WTC11 (cell line): ENCODE measurements around the gene CAVIN1. TPM values are rescaled to one million over a fixed set of nuclear protein-coding genes. Genes with fewer than 3 reads are reported as not detected.

Experiments used
- ATAC-seq: fragments of 200-7000 bp; cut with Tn5 transposase; 2 replicates; pipeline ENCODE4 v1.10.0; 2021; ENCODE audit warnings: mild to moderate bottlenecking, moderate library complexity
- CTCF ChIA-PET: fragments of 300-600 bp; sonication (Branson Sonifier 250); formaldehyde crosslinking; loops from one replicate; lab custom pipeline; 2021; ENCODE audit warnings: antibody characterized with exemption; lab: Charles Lee
- POLR2A ChIA-PET: fragments of 350-600 bp; sonication (Branson Sonifier 250); formaldehyde crosslinking; loops from one replicate; lab custom pipeline; 2021; ENCODE audit warnings: antibody characterized with exemption; lab: Charles Lee
- DNase-seq: peaks from one replicate; pipeline ENCODE4 v3.0.0; 2021; ENCODE audit warnings: low spot score
- H3K27ac Mint-ChIP-seq: 2 replicates; pipeline ENCODE4 v1.8.0; 2021; ENCODE audit warnings: mixed read lengths
- H3K27me3 Mint-ChIP-seq: 2 replicates; pipeline ENCODE4 v1.8.0; 2021; ENCODE audit warnings: low read depth, mild to moderate bottlenecking, moderate library complexity, mixed read lengths
- H3K36me3 Mint-ChIP-seq: 2 replicates; pipeline ENCODE4 v1.8.0; 2021; ENCODE audit warnings: mixed read lengths
- H3K4me1 Mint-ChIP-seq: 2 replicates; pipeline ENCODE4 v1.8.0; 2022; ENCODE audit warnings: mixed read lengths
- H3K4me3 Mint-ChIP-seq: 2 replicates; pipeline ENCODE4 v1.8.0; 2021; ENCODE audit warnings: mild to moderate bottlenecking, moderate library complexity, mixed read lengths
- H3K9me3 Mint-ChIP-seq: 2 replicates; pipeline ENCODE4 v1.8.0; 2021; ENCODE audit warnings: mixed read lengths
- CREB1 ChIP-seq: sonication (generic); formaldehyde crosslinking; IDR thresholded peaks from 2 replicates; pipeline ENCODE4 v1.8.0; 2023; ENCODE audit warnings: mild to moderate bottlenecking, missing genetic modification reagents
- ETV6 ChIP-seq: sonication (generic); formaldehyde crosslinking; IDR thresholded peaks from 2 replicates; pipeline ENCODE4 v1.8.1; 2022; ENCODE audit warnings: mild to moderate bottlenecking, missing genetic modification reagents
- FOXJ3 ChIP-seq: sonication (generic); formaldehyde crosslinking; IDR thresholded peaks from 2 replicates; pipeline ENCODE4 v1.9.0; 2021; ENCODE audit warnings: missing genetic modification reagents, mild to moderate bottlenecking, borderline replicate concordance
- FOXP1 ChIP-seq: sonication (generic); formaldehyde crosslinking; IDR thresholded peaks from 2 replicates; pipeline ENCODE4 v1.8.0; 2022; ENCODE audit warnings: missing genetic modification reagents, mild to moderate bottlenecking, moderate library complexity, borderline replicate concordance
- HMGA2 ChIP-seq: fragments of 250-450 bp; sonication (Bioruptor Pico); IDR thresholded peaks from 2 replicates; pipeline ENCODE4 v1.4.0; 2021; ENCODE audit warnings: mild to moderate bottlenecking, moderate library complexity
- NFE2L1 ChIP-seq: sonication (generic); formaldehyde crosslinking; IDR thresholded peaks from 2 replicates; pipeline ENCODE4 v1.8.1; 2023; ENCODE audit warnings: missing genetic modification reagents
- NR1H2 ChIP-seq: sonication (generic); formaldehyde crosslinking; IDR thresholded peaks from 2 replicates; pipeline ENCODE4 v1.9.0; 2021; ENCODE audit warnings: mild to moderate bottlenecking, moderate library complexity, missing genetic modification reagents
- RELA ChIP-seq: sonication (generic); formaldehyde crosslinking; IDR thresholded peaks from 2 replicates; pipeline ENCODE4 v1.8.1; 2022; ENCODE audit warnings: missing genetic modification reagents, mild to moderate bottlenecking, borderline replicate concordance
- total RNA-seq: library from RNA; stranded (reverse); gene quantifications from 3 replicates; pipeline ENCODE4 v1.2.3, GENCODE V29; 2021
- TF ChIP-seq, protein P1 (sequence below): fragments of 250-450 bp; sonication (Bioruptor Pico); conservative IDR thresholded peaks from 2 replicates; pipeline ENCODE4 v1.9.0; 2021; ENCODE audit warnings: mild to moderate bottlenecking
- TF ChIP-seq, protein P2 (sequence below): sonication (generic); formaldehyde crosslinking; IDR thresholded peaks from 2 replicates; pipeline ENCODE4 v1.8.0; 2022; ENCODE audit warnings: missing genetic modification reagents
- TF ChIP-seq, protein P3 (sequence below): fragments of 250-450 bp; sonication (Bioruptor Pico); IDR thresholded peaks from 2 replicates; pipeline ENCODE4 v1.8.0; 2021; ENCODE audit warnings: mild to moderate bottlenecking
- TF ChIP-seq, protein P4 (sequence below): fragments of 250-450 bp; sonication (Bioruptor Pico); IDR thresholded peaks from 2 replicates; pipeline ENCODE4 v1.9.0; 2021; ENCODE audit warnings: mild to moderate bottlenecking
- TF ChIP-seq, protein P5 (sequence below): sonication (generic); formaldehyde crosslinking; IDR thresholded peaks from 2 replicates; pipeline ENCODE4 v1.8.1; 2023; ENCODE audit warnings: mild to moderate bottlenecking, missing genetic modification reagents, moderate library complexity

The CAVIN1 gene
- total RNA-seq, 1 experiment from 2014 or later = 24.6 TPM

DNA sequence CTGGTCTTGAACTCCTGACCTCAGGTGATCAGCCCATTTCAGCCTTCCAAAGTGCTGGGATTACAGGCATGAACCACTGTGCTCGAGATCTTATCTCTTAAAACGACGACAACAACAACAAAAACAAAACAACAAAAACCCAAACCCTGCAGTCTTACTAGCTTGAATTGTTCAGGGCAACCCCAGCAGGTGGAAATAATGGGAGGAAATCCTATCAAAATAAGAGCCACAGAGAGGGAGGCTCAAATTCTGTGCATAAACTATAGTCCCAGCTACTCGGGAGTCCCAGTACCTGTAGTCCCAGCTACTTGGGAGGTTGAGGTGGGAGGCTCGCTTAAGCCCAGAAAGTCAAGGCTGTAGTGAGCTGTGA, 19.1 kb upstream of the CAVIN1 start:
- ChIA-PET CTCF (interaction anchor here (0.7 to 2.2 kb wide), 9 partner anchors 9 to 496 kb away, joined by 3 to 17 read pairs (median 6); no protein-coding TSS in a partner anchor), POLR2A (no interaction called here)
- no peaks in the 10 kb centered on the region for H3K27me3 Mint-ChIP-seq
- no peaks in the 10 kb centered on the region for H3K9me3 Mint-ChIP-seq
- no peak for DNase-seq
- H3K4me1 Mint-ChIP-seq = peaks cover 8% of the 10 kb centered on the region
- TF ChIP-seq HMGA2 = no peak
- no peak for TF ChIP-seq CREB1 (CRISPR knock-in tag)
- TF ChIP-seq ETV6 (CRISPR knock-in tag) = no peak
- TF ChIP-seq, protein P1, sequence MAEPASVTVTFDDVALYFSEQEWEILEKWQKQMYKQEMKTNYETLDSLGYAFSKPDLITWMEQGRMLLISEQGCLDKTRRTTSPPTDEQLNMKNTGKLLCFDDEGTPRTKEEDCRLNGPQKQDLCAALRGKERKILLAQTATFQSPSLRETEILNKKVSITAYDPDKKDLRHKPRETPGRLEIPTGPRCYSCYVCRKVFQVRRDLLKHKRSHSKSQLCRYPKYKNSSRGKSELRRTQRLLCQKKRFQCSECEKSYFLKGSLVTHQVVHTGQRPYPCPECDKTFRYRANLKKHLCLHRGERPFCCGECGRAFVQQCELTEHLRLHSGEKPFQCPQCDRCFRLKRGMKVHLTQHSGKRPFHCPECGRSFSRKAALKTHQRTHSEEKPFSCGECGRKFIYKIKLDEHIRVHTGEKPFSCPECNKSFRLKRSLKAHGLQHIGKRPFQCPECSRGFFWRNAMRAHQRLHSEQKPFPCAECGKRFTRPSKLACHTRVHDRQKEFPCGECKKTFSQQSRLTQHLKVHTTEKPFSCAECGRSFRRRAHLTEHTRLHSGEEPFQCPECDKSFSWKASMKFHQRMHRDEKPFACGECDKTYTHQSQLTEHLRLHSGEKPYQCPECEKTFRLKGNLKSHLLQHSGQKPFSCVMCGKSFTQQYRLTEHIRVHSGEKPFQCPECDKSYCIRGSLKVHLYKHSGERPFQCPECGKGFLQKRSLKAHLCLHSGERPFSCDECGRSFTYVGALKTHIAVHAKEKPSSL (CRISPR knock-in tag) = no peak
- TF ChIP-seq NFE2L1 (CRISPR knock-in tag) = no peak
- no peak overlapping the region for H3K4me3 Mint-ChIP-seq
- ATAC-seq = peak; percentile 41
- no peaks in the 10 kb centered on the region for H3K36me3 Mint-ChIP-seq
- peak overlapping the region; percentile 36; the same call in 1 of the 2 replicates for H3K27ac Mint-ChIP-seq

DNA sequence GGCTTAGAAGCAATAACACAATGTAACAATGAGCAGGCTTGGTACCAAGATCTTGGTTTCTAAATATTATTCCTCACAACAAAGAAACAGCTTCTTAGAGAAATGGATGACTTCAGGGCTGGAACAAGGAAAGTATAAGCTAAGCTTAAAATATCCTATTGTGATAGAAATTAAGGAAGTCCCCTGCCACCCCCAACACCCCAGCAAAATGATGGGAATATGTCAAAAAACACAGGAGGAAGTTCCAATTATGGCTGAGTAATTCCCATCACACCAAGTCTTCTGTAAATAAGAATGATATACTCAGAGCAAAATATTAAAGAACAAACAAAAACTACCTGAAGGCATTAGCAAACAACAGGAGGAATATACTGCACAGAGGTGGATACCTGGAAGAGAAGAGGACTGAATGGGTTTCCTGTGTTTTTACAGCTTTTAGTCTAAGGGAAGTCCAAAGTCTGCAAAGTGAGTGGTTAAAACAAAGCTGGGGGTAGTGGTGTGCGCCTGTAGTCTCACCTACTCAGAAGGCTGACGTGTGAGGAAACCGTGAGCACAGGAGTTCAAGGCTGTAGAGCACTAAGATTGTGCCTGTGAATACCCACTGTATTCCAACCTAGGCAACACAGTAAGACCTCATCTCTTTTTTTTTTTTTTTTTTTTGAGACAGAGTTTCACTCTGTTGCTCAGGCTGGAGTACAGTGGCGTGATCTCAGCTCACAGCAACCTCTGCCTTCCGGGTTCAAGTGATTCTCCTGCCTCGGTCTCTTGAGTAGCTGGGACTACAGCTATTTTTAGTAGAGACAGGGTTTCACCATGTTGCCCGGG, 18.5 kb upstream of the CAVIN1 start:
- peak overlapping the region; percentile 66 for H3K27ac Mint-ChIP-seq
- no peak for TF ChIP-seq NR1H2 (CRISPR knock-in tag)
- TF ChIP-seq FOXJ3 = no peak
- TF ChIP-seq FOXP1 (CRISPR knock-in tag) = no peak
- TF ChIP-seq, protein P2, sequence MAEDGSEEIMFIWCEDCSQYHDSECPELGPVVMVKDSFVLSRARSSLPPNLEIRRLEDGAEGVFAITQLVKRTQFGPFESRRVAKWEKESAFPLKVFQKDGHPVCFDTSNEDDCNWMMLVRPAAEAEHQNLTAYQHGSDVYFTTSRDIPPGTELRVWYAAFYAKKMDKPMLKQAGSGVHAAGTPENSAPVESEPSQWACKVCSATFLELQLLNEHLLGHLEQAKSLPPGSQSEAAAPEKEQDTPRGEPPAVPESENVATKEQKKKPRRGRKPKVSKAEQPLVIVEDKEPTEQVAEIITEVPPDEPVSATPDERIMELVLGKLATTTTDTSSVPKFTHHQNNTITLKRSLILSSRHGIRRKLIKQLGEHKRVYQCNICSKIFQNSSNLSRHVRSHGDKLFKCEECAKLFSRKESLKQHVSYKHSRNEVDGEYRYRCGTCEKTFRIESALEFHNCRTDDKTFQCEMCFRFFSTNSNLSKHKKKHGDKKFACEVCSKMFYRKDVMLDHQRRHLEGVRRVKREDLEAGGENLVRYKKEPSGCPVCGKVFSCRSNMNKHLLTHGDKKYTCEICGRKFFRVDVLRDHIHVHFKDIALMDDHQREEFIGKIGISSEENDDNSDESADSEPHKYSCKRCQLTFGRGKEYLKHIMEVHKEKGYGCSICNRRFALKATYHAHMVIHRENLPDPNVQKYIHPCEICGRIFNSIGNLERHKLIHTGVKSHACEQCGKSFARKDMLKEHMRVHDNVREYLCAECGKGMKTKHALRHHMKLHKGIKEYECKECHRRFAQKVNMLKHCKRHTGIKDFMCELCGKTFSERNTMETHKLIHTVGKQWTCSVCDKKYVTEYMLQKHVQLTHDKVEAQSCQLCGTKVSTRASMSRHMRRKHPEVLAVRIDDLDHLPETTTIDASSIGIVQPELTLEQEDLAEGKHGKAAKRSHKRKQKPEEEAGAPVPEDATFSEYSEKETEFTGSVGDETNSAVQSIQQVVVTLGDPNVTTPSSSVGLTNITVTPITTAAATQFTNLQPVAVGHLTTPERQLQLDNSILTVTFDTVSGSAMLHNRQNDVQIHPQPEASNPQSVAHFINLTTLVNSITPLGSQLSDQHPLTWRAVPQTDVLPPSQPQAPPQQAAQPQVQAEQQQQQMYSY (CRISPR knock-in tag) = no peak
- TF ChIP-seq, protein P3, sequence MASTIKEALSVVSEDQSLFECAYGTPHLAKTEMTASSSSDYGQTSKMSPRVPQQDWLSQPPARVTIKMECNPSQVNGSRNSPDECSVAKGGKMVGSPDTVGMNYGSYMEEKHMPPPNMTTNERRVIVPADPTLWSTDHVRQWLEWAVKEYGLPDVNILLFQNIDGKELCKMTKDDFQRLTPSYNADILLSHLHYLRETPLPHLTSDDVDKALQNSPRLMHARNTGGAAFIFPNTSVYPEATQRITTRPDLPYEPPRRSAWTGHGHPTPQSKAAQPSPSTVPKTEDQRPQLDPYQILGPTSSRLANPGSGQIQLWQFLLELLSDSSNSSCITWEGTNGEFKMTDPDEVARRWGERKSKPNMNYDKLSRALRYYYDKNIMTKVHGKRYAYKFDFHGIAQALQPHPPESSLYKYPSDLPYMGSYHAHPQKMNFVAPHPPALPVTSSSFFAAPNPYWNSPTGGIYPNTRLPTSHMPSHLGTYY (CRISPR knock-in tag) = no peak
- no peak for TF ChIP-seq RELA (CRISPR knock-in tag)
- TF ChIP-seq, protein P4, sequence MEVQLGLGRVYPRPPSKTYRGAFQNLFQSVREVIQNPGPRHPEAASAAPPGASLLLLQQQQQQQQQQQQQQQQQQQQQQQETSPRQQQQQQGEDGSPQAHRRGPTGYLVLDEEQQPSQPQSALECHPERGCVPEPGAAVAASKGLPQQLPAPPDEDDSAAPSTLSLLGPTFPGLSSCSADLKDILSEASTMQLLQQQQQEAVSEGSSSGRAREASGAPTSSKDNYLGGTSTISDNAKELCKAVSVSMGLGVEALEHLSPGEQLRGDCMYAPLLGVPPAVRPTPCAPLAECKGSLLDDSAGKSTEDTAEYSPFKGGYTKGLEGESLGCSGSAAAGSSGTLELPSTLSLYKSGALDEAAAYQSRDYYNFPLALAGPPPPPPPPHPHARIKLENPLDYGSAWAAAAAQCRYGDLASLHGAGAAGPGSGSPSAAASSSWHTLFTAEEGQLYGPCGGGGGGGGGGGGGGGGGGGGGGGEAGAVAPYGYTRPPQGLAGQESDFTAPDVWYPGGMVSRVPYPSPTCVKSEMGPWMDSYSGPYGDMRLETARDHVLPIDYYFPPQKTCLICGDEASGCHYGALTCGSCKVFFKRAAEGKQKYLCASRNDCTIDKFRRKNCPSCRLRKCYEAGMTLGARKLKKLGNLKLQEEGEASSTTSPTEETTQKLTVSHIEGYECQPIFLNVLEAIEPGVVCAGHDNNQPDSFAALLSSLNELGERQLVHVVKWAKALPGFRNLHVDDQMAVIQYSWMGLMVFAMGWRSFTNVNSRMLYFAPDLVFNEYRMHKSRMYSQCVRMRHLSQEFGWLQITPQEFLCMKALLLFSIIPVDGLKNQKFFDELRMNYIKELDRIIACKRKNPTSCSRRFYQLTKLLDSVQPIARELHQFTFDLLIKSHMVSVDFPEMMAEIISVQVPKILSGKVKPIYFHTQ (CRISPR knock-in tag) = no peak
- TF ChIP-seq, protein P5, sequence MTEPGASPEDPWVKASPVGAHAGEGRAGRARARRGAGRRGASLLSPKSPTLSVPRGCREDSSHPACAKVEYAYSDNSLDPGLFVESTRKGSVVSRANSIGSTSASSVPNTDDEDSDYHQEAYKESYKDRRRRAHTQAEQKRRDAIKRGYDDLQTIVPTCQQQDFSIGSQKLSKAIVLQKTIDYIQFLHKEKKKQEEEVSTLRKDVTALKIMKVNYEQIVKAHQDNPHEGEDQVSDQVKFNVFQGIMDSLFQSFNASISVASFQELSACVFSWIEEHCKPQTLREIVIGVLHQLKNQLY = no peak

More for the DNA sequence above, 18.5 kb upstream of the CAVIN1 start:
- no peaks in the 10 kb centered on the region for H3K36me3 Mint-ChIP-seq
- H3K9me3 Mint-ChIP-seq = no peaks in the 10 kb centered on the region
- H3K4me1 Mint-ChIP-seq = peaks cover 8% of the 10 kb centered on the region
- no peak for DNase-seq
- H3K4me3 Mint-ChIP-seq = no peak overlapping the region
- POLR2A ChIA-PET = interaction anchor here (0.6 kb wide), 1 partner anchor 1560 kb away, joined by 4 read pairs; no protein-coding TSS in a partner anchor
- no peaks in the 10 kb centered on the region for H3K27me3 Mint-ChIP-seq
- CTCF ChIA-PET = interaction anchor here (0.5 to 2.2 kb wide), 12 partner anchors 8 to 569 kb away, joined by 3 to 17 read pairs (median 4); no protein-coding TSS in a partner anchor
- ATAC-seq = no peak
